GM19395 (cell line): Measurements from ENCODE around the gene TMEM30A.

Source experiments
- ATAC-seq: cut with Tn5 transposase; IDR thresholded peaks from one replicate; pipeline ENCODE4 v1.9.1; 2021; ENCODE audit warnings: mild to moderate bottlenecking, moderate library complexity; ENCODE audit not compliant: unreplicated experiment

Gene TMEM30A

DNA sequence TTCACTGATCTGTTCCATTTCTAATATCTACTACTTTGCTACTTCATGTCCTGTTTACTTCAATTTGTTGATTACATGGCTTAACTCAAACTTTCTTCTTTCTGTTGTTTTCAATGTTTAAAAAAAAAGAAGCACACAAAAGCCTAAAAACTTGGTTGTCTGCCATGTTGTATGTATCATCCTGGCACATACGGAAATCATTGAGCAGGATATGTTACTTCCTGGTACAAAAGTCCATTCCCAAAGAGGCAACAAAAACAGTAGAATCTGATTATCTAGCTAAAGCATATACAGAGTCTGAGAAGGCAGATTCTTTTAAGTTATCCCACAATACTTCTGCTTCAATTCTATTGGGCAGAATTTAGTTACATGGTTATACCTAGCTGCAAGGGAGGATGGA is 64.2 kb downstream of the TMEM30A start:
- no peak for ATAC-seq

DNA sequence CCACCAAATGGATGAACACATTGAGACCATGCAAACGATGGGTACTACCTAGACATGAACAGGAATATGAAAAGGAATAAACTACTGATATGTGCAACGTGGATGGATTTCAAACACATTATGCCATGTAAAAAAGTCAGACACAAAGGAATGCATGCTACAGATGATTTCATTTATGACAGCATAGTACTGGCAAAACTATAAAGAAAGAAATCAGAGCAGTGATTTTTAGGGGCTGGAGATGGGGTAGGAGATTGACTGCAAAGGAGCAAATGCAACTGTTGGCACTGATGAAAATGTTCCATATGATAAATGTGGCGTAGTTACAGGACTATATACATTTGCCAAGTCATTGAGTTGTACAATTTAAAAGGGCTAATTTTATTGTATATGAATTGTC is 65.3 kb downstream of the TMEM30A start:
- no peak for ATAC-seq

DNA sequence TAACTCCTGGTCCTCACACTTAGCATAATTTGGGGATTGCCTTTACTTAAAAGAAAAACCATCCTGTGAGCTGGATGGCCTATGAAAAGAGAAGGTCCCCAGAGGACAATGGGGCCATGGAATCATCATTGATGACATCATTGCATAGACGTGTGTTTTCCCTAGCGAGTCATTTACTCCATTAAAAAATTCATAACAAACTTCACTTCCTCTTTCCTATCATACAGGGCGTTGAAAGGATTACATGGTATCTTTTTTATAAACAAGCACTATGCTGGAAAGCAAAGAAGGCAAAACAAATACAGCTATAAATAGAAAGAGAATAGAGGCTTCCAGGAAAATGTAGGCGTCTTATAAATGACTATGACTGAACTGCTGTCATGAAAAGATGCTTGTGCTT is 67.4 kb downstream of the TMEM30A start:
- ATAC-seq = no peak

DNA sequence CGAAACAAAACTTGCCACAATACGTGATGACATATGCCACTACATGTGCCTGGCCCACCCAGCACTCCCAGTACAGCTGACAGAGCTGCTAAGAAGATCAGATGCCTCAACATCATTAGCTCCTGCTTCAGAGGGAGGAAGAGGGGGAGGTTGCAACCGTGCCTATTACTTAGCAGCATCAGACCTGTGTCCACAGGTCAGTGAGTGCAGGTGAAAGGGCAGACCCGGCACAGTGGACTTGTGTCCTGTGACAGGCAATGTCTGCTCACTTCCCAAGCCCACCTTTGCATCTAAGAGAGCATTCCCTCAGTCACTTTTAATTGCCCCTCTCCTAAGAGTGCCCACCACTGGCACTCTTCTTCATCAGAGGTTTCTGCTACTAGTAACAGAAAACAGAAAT is 69.3 kb downstream of the TMEM30A start:
- ATAC-seq = no peak

DNA sequence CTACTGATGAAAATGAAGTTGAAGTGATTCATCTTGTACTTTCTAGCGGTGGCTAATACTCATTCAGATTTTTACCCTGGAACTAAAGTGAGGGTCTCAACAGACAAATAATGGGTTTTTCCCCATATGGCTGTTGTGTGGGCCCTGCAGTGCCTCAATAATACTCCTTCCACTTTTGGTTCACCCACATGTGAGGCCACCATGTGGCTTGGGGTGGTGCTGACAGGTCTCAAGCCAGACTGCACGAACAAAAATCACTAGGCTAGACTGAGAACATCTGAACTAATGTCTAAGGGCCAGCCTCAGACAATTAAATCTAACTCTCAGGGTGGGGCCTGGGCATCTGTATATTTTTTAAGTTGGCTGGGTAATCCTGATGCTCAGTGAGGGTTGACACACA is 70.9 kb downstream of the TMEM30A start:
- peak; percentile 47 for ATAC-seq

DNA sequence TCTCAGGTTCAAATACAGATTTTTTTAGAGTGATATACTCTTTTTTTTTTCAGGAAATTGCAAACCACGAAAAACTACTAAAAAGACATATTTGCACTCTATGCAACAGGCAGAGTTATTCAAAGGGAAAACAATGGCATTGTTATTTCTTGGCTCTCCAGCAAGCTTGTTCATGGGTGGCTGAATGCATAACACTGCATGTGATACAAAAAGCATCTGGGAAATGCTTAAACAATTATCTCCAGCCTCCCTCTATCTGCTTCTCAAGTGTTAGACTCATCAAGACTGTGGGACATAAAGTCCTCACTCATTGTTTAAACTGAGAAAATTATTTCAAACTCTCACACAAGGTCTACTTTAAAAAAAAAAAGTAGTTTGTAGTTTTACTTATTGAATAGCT is 71.5 kb downstream of the TMEM30A start:
- ATAC-seq = no peak

DNA sequence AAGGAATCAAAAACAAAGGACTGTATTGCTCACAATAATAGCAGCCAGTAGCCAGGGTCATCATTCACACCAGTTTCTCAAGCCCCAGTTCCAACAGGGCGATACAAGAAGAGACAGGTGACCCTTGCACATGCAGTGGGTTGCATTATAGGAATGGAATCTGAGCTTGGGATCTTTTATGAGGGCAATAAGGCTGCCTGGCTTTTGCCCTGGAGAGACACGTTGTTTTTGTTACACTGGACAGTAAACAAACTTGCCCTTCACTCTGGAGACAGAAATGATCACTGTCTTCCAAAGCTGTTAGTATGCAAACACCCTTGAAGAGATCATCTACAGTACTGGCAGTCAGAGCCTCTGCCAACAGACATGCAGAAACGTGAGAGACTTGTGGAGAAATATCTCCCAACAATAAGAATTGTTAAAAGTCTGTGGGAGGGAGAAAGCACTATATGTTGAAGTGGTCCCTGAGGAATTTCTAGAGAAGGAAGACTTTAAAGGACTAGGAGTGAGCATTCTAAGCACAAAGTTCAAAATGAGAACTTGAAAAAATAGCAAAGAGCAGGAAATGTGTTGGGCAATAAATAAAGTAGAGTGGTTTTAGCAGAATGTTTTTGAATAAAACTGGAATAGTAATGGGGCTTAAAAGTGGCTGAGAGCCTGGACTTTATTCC is 72.5 kb downstream of the TMEM30A start:
- ATAC-seq = no peak

DNA sequence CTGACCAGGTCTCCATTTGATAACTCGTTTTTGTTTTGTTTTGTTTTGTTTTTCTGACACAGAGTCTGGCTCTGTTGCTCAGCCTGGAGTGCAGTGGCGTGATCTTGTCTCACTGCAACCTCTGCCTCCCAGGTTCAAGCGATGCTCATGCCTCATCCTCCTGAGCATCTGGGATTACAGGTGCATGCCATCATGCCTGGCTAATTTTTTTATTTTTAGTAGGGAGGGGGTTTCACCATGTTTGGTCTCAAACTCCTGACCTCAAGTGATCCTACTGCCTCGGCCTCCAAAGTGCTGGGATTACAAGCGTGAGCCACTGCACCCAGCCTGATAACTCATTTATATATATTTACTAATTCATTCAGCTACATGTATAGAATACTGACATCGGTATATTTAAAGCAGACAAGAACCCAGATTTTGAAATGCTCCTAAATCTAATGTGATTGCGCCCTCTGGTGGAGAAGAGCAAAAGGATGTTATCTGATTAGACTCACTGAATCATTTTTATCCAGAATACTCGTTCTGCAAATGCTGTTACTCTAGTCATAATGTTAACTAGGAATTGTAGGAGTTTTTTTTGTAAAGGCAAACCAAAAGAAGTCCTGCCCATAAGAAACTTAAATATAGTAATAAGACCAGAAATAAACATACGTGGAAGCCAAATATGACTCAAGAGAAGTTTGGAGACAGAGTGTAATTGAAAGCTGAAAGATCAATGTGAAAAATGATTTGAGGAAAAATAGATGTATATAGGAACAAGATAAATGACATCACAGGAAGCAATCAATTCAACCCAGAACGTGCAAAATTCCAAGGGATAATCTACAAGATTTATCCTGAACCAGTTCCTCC is 73.5 kb downstream of the TMEM30A start:
- ATAC-seq = no peak

DNA sequence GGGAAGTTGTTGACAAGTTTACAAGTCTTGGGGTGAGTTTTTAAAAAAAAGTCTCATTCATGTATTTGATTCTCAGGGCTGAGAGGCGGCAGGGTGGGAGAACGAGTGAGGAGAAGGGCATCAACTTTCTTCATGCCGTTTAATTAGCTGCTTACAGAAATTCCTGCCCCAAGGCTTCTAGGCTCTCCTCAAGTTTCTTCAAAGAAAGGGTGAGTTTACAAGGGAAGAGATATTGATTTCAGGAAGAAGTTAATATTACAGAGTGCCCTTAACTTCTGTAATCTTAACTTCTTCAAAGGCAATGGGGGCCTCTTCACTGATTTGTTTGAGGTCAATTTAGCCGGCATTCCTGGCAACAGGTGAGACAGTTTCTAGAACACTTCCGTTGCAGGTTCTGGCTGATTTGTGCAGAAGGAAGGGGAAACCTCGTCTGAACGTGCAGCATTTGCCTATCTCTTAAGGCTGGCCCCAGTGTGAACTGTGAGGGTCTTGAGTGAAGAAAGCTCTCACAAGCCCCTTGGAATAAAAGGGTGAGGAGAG is 75.3 kb downstream of the TMEM30A start:
- no peak for ATAC-seq

DNA sequence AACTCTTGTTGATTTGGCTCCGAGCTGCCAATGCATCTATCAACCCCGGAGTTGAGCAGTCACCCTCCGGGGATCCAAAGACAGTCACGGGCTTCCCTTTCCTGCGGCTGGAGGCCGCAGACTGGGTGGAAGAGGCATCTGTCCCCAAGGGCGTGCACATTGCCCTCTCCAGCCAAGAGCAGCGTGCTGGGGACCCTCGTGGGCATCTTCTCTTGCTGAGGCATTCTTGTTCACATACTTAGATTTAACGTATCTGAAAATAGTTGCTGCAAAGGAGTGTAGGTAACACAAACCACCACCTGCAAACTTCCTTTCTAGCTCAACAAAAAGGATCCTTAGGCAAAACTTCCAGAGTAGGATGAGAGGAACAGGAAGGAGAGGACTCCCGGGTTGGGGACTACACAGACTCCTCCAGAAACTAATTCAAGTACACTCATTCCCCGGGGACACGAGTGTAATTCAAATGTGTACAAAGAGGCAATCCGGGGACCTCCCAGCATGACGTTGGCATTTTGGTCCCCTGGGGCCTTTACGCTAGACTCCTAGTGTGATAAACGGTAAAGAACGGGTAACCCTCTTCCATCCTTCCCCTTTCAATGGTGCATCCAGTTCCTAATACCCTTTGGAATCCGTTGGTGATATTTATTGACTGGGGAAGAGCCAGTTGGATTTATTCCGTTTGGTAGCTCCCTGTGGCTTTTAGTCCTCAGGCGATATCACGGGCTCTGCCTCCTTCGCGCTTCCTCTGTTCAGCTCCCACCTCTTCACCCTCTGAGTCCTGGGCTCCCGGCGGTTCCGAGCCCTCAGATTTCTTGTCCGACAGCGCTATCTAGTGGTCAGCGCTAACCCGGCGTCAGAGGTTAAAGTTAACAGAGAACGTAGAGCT is 76.1 kb downstream of the TMEM30A start:
- peak; percentile 75 for ATAC-seq

DNA sequence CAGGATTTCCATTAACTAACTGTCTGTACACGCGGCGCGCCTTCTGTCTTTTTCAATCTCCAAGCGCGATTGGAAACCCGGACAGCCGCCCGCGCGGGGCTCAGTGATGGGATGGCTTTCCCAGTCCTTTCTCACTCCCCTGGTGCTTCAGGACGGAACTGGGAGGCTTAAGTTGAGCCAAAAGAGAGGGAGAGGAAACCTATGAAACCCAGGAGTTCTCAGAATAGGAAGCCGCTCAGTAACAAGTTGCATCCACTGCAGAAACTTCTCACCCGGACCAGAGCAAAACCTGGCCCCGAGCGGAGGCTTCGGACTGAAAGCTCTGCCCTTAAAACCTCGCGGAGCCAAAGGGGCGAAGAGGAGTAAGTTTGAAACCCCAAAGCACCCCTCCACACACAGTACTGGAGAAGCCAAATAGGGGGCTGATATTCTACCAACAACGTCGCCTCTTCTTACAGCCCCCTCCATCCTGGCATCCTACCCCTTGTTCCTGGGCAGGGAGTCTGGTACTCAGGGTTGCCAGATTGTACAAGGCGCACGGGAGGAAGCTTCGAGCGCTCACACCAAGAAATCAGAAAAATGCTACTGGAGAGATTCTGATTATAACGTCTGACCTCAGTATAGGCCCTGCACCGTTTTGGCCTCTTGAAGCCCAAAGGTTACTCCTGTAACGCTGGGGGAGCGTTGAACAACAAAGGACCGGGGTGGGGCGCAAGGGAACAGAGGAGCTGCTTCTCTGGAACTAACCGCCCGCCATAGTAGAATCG is 77.8 kb downstream of the TMEM30A start:
- no peak for ATAC-seq

DNA sequence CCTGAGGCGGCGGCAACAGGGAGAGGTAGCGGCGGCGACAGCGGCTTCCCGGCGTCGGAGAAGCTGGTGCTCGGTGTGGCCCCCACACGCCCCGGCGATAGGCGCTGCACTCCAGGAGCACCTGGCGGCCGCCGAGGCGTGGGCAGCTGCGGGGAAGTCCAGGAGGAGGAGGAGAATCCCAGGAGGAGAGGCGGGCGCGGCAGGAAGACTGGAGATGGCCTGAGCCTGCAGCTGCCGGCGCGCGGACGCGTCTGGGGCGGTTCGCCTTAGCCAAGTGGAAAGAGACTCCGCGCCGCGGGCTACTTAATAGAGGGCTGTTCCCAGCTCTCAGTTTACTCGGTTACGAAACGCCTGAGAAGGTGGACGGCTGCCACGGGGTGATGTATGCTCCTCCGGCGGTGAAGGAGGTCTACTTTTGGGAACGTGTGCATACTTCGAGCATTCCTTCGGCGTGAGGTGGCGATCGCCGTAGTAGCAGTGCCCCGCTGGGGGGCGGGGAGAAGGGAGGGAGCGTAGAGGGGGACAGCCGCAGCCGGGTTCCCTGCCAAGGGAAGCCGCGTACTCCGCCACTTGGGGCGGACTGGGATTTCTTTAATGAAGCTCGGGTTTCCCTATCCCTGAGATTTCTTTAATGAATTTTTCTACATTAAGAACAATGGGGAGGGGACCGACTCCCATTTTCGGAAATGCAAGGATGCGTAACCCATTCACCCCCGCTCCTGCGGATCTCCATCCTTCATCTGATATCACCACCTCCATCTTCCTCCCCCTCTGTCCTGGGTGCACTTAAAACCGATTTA is 78.6 kb downstream of the TMEM30A start, which contains the start of gene COL12A1:
COL12A1 (minus strand) TSS at position 278 of the 800 bp plus-strand sequence. CDS start 3,261 bp downstream, outside the sequence.
- ATAC-seq = no peak

DNA sequence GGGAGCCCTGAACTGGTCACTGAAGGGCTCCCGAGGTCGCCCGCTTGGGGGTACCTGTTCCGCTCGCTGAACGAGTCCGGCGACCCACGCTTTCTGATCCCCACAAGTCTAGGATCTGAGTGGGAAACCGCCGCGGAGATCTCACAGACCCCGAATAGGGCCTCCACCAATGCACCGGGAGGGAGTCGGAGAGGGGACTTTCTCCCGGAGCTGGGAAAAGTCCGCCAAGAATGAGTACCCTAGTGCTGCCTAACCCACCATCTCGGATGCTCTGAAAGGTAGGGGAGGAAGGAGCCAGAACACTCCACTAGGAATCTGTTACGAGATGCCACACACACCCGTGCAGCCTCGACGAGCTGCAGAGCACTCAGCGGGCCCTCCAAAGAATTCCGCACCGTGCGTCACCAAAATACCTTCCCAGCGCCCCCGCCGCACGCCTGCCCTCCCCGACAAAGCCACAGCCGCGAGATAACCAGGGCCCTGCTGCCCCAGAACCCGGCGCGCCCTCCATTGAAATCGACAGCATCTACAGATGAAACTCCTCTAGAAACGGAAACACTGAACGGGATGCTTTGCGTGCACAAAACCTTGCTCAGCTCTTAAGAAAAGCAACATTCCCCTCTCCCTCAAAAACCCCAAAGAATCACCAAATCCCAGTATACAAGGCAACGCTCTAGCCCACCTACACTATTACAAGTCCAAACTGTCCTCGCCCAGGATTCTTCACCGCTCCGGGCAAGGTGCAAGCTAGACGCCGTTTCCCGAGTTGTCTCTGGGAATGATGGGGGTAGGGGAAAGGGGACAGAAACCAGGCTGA is 79.4 kb downstream of the TMEM30A start:
- no peak for ATAC-seq

DNA sequence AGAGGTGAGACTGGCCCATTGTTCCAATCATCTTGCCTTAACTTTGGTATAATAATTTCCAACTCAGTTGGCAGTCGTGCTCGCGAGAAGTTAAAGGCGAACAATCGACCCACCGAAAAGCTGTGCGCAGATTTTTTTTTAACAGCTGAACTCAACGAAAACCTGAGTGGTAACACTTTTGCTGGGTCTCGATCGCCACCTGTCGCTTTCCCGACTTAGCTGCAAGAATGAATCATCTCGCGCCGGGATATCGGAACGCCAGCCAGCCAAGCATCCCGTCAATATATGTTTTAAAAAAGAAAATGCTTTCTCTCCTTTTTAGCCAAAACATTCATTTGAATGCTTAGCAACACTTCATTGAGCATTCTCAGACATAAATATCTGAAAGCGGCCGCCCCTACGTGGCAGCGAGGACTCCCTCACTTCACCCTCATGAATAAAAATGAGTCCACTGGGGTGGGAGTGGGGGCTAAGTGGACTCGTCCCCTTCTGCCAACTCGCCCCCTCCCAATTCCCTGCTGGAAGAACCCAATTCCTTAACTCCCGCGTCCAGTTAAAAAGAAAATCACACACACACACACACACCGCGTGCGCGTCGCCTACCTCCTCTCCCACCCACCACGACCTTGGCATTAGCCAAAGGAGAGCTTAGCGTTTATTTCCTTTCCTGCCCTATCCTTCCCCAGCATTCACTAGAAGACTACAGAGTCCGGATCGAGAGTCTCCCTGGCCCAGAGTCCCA is 80.2 kb downstream of the TMEM30A start:
- ATAC-seq = no peak

DNA sequence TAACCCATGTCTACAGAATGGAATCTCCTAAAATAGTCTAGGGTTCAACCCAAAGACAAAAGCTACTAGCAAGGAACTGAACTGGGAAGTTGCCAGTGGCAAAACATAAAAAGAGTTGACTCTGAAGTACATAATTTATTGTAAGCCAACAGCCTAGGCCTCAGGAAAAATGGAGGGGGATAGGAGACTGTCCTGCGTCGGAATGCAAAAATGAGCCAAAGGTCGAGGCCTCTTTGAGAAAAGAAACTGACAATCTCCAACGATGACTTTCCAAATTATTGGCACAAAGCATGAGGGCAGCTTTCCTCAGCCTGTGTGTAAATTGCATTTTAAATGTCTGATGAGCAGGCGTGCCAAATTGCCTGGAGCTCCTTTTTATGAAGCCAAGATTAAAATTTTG is 80.9 kb downstream of the TMEM30A start:
- ATAC-seq = no peak
